SKM-1 (cell line): Measurements from ENCODE around the gene ZNF18.
"Not testable (repeated sequence)": the region's sequence is repeated elsewhere in the genome, so short reads cannot be mapped to it uniquely, and the experiment has no call there.

Experiments
- DNase-seq: peaks from one replicate; lab custom pipeline; 2025; ENCODE audit not compliant: unreplicated experiment; lab: John Stamatoyannopoulos, UW

Gene ZNF18

DNA sequence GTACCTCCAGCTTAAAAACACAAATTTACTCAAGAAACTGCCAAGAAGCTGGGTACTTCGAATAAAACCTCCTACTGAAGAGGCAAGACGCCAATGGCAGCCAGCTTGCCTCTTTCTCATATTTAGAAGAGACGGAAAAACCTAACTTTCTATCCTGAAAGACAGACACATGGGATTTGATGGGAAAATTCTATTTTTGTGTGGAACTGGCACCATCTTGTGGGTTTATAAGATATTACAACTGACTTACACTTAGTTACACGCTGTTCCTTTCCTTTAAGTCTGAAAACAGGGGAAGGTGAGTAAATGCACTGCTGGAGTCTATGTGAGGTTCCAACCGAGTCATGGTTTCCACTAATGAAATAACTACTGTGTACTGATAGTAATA, 10.3 kb downstream of the ZNF18 start:
- DNase-seq, result no peak

DNA sequence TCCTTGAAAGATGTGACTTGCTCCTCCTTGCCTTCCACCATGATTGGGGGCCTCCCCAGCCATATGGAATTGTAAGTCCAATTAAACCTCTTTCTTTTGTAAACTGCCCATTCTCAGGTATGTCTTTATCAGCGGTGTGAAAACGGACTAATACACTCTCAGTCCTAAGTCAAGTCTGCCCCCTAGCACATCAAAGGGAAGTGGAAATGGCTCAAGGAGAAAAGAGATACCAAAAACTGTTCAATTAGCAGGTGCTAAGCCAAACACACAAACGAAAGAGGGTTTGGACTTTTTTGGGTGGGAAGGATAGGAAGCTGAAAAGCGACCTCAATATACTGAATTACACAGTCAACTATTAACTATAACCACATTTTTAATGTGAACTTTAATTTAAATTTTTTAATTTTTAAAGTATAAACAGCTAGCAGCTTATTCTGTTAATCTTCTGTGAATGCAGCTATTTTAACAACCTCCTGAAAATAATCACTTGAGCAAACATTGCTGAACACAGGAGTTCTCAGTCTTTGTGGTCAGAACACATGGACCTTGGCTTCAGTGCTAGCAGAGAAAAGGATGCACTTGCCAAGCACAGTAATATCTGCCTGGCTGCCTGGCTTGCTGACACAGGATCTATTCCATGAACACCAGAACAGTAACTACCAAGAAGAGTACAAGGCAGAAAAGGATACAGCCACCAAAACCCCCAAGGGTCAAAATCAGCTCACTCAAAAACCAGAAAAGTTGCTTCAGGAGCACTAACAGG, 10.9 kb downstream of the ZNF18 start:
- no peak for DNase-seq

DNA sequence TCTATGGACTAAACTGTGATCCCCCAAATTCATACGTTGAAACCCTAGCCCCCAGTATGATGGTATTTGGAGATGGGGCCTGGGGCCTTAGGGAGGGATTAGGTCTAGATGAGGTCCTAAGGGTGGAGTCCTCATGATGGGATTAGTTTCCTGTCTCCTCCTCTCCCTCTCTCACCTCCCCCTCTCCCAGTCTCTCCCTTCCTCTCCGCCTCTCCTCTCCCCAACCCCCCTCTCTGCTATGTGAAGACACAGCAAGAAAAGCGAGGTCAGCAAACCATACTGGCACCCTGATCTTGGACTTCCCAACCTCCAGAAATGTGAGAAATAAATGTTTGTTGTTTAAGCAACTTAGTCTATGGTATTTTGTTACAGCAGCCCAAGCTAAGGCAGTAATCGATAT, 15.4 kb downstream of the ZNF18 start:
- no peak for DNase-seq

DNA sequence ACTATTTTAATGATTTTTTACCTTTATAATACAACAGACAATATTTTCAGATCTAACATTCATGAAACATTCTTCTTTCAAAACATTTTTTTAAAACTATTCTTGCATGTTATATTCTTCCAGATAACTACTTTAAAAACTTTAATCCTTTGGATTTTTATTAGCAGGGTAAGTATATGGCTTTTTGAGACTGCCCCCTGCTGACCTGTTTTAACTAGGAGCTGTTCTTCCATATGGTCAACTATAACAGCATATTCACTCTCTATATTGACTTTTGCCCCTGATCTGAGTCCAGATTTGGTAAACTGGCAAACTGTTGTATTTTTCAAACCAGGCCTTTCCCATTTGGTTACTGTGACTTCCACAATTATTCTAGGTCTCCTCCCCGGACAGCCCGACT, 16.5 kb downstream of the ZNF18 start:
- no peak for DNase-seq

DNA sequence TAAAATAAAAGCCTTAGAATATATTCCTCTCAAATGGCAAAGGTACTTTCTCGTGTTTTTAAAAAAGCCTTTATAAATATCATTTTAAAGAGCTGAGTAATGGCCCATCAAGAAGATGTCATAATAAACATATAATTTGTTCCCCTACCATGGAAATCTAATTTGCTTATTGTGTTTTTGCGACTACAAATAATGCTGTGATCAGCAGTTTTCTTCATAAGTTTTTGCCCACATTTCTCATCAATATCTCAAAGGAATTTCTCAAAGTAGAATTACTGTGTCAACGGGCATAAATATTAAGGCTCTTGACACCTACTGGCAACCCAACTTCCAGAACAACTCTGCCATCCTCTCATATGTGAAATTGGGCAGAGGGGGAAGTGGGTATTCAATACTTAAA, 17.5 kb downstream of the ZNF18 start:
- no peak for DNase-seq

DNA sequence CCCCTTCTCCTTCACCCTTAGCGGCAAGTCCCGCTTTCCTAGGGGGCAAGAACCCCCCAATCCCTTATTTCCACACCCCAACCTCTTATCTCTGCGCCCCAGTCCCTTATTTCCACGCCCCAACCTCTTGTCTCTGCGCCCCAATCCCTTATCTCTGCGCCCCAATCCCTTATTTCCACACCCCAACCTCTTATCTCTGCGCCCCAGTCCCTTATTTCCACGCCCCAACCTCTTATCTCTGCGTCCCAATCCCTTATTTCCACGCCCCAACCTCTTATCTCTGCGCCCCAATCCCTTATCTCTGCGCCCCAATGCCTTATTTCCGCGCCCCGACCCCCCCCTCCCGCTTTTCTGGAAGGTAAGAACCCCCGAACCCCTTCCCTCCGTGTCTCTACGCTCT, 24.5 kb downstream of the ZNF18 start:
- DNase-seq, result not testable (repeated sequence)

DNA sequence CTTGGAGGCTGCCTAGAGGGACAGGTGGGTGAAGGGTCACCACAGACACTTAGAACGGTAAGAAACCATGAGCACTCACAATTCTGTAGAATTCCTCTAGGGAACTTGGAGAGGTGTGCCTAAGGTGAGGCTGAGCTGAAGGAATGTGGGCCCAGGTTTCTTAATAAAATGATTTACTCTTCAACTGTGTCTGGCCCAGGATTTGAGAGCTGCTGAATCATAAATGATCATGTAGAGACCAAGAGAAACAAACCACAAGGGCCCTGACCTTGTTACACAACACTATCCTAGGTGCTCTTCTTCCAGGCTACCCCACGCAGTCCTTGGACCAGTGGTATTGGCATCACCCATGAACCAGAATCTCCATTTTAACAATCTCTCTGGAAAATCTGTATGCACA, 27.7 kb downstream of the ZNF18 start:
- DNase-seq, result no peak

DNA sequence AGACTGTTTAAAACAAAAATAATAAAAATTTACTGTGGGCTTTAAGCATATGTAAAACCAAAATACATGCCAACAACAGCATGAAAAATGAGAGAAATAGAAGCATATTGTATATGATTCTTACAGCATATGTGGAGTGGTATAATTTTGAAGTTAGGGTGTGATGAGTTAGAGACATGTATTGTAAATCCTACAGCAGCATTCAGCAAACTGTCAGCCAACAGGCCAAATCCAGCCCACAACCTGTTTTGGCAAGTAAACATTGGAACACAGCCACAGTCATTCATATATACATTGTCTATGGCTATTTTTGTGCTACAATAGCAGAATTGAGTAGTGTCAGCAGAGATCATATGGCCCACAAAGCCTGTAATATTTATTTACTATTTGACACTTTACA, 42.3 kb downstream of the ZNF18 start:
- no peak for DNase-seq

DNA sequence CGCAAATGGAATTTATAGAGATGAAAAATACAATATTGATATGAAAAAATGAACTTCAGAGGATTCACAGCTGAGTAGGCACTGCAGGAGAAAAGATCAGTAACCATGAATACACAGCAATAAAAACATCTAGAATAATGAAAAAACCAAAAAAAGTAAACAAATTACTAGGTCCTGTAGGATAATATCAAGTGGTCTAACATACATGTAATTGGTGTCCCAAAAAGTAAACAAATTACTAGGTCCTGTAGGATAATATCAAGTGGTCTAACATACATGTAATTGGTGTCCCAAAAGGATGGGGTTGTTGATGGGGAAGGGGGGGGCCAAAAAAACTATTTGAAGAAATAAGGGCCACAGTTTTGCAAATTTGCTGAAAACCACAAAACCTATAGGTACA, 43.4 kb downstream of the ZNF18 start:
- no peak for DNase-seq

DNA sequence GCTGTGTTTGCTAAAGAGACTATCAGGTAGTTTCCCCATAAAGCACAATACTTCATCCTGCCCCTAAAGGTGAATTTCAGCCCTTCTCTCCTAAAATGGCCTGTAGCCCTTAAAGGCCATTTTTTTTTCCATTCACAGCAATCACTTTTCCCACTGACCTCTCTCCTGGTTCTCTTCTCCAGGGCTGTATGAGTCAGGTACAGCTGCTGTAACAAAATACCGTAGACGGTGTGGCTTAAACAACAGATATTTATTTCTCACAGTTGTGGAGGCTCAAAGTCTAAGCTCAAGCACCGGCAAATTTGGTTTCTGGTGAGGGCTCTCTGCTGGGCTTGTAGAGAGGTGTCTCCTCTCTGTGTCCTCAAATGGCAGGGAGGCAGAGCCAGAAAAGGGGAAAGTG, 44.7 kb downstream of the ZNF18 start:
- no peak for DNase-seq

DNA sequence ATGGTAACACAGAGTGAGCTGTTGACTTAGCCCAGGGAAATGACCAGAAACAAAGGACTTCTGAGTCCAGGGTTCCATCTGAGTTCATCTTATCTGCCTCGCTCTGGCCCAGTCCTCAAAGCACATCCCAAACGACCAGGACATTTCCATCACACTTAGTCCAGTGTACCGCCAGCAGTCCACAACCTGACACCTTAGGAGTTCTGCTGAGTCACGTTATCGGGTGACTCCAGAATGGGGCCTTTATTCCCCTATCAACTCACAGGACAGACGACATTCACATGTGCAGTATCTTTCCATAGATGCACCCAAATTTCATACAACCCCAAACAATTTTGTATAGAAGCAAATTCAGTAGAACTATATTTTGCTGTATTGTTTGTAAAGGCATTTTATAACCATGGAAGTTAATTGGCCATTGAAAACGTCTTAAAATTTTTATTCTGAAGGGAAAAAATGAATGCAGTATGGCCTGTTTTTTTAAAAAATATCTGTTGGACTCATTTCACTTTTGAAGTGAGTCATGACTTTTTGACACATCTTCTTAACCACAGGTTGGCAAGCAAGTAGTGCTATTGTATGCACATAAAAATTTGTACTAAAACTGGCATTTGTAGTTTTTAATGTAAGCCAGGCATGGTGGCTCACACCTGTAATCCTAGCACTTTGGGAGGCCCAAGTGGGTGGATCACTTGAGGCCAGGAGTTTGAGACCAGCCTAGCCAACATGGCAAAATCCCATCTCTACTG, 46.3 kb downstream of the ZNF18 start:
- DNase-seq, result no peak

DNA sequence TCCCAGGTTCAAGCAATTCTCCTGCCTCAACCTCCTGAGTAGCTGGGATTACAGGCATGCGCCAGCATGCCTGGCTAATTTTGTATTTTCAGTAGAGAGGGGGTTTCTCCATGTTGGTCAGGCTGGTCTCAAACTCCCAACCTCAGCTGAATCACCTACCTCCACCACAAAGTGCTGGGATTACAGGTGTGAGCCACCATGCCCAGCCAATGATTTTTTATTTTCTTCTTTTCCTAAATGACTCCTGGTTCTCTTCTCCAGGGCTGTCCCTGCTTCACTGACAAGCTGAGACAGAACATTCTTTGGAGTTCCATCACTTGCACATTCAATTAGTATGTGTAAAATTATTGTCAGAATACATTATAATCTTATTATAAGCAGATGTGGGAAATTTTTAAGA, 47.7 kb downstream of the ZNF18 start:
- not testable (repeated sequence) for DNase-seq

DNA sequence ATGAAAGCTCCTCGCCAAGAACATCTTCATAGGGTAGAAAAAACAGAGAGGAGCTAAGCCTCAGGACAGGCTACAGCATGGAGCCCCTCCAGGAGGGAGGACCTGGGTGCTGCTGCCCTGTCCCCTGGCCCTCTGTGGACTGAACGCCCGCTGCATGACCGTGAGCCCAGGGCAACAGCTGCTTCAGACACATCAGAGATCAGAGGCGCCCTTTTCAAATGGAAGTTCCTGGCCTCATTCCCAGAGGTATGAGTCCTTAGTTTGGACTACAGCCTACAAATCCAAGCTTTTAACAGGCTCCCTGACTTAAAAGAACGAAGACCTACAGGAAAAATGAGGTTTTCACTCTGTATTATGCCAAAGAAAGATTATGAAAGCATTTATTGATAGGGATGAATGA, 48.5 kb downstream of the ZNF18 start:
- DNase-seq, result no peak

DNA sequence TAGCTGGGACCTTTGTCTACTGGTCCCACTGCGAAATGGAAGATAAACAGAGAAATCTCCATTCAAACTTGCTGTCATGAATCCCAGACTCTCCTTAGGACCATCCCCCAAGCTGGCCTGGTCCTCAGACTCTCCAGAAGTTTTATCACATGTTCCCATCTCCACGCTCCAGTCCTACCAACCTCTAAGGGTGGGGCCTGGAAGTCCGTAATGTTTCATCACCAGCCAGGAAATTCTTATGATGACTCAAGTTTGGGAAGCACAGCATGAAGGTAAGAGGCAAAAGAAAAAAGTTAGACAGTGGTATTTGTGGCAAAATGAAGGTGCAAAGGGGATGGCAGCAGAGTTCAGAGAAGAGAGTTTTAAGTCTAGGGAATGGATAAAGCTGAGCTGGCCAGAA, 52.7 kb downstream of the ZNF18 start:
- DNase-seq, result no peak

DNA sequence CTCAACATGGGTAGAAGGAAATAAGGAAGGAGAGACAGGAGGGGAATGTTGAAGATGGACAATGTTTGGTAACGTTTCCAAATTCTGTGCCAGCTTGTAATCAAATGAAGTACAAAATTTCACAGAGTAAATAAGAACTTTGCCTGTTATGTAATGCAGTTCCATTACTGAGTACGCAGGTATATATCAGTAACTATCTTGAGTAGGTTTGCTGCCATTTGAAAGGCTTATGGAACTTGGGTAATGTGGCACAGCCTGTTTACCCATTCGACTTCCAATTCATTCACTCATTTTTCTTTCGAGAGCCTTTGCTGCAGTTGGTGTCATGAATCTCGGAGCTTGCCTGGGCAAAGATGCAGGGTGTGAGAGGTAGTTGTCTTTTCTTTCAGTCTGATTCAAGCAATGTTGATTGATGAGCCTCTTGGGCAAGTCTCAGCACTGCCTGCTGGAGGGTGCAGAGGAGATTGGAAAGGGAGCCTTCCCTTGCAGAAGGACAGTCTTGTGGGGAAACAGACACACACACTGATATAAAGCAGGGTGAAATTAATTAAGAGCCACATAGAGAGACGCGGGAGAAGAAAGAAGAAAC, 53.4 kb downstream of the ZNF18 start:
- DNase-seq, result no peak

DNA sequence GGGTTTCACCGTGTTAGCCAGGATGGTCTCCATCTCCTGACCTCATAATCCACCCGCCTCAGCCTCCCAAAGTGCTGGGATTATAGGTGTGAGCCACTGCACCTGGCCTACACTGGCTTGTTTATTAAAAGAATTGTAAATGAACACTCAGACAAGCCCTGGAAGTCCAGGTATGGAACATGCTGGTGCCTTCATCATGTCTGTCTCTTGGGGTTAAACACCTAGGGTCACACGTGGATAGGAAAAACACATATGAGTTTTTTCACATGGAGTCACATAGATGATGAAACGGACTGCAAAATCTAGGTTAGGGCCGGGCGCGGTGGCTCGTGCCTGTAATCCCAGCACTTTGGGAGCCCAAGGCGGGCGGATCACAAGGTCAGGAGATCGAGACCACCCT, 54.2 kb downstream of the ZNF18 start:
- not testable (repeated sequence) for DNase-seq

DNA sequence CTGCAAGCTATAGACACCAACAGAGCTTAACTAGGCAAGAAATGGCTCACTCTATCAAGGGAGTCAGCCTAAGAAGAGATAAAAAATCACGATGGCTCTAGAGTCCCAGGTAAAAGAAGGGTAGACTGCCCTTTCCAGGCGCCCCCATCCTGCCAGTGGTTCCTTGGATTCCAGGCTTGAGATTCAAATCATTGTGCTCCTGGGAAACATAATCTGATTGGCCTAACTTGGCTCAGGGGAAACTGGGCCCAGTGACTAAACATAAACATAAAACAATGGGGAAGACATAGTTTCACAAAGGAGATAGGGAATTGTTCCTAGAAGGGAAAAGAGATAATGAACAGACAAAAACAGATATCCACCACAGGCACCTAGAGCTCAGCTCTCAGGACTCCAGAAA, 56.4 kb downstream of the ZNF18 start:
- no peak for DNase-seq

DNA sequence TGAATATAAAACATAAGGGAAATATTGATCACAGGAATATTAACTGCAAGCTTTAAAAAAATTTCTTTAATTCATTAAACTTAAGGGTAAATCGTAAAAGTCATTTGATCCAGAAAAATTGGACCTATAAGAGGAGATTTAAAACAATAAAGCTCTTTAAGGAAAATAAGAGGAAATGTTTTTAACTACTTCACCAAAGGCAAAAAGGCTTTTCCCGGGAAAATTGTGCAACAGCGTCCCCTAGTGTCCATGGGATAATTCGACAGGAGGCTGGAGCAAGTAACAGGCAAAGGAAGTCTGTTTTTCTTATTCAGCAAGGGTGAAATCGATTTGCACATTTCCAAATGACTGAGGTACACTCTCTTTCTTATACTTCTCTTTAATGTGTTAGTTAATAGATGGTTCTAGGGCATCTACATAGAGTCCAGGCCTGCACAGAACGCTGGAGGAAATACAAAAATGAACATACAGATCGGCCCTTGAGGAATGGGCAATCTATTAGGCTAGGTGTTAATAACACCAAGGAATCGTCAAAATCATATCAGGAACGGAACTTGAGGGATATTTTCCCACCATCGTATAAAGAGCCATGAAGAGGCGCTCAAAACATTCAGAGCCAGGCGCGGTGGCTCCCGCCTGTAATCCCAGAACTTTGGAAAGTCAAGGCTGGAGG, 61.4 kb downstream of the ZNF18 start:
- DNase-seq, result no peak

DNA sequence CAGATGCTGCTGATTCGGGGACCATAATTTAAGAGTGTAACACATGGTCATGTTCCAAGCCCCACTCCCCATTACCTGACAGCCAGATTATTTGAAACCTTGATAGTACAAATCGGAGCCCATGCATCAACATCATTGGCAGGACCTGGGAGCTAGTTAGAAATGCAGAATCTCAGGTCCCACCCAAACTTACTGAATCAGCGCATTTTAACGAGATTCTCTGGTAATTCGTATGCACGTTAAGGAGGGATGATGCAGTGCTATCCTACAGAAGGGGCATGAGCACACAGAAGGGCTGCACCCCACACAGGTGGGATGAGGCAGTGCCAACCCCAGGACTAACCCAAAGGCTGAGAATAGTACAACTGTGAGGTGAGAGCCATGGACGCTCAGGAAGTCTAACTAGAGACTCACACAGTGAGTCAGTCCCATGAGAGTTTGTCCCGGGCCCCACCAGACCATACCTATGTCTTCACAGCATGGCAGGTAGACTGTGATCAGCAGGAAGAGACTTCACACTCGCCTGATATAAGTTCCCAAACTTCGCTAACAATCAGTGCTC, 64.9 kb downstream of the ZNF18 start:
- DNase-seq, result no peak

DNA sequence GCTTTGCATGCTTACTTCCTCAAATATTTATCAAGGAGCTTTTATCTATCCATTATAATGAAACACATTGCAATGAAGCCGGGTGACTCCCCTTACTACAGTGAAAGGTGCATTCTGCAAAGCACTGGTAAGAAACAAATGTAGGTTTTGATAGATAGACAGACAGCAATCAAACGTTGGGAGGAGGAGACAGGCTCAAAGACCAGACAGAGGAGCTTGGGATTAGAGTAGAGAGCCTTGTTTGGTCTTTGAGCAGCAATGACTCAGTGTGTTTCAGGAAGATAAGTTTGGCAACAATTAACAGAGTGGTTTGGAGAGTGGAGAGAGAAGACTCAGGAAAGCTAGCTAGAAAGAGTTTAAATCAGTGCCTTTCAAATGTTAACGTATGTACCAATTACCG, 68.8 kb downstream of the ZNF18 start:
- DNase-seq, result no peak
